ENCODE data around the gene NKTR. TPM values are rescaled to one million over a fixed set of nuclear protein-coding genes. Genes with fewer than 3 reads are reported as not detected.
"Not testable (repeated sequence)": the region's sequence is repeated elsewhere in the genome, so short reads cannot be mapped to it uniquely, and the experiment has no call there.

Gene NKTR
- total RNA-seq, 1 donor from 2014 or later = 92.1 TPM

DNA sequence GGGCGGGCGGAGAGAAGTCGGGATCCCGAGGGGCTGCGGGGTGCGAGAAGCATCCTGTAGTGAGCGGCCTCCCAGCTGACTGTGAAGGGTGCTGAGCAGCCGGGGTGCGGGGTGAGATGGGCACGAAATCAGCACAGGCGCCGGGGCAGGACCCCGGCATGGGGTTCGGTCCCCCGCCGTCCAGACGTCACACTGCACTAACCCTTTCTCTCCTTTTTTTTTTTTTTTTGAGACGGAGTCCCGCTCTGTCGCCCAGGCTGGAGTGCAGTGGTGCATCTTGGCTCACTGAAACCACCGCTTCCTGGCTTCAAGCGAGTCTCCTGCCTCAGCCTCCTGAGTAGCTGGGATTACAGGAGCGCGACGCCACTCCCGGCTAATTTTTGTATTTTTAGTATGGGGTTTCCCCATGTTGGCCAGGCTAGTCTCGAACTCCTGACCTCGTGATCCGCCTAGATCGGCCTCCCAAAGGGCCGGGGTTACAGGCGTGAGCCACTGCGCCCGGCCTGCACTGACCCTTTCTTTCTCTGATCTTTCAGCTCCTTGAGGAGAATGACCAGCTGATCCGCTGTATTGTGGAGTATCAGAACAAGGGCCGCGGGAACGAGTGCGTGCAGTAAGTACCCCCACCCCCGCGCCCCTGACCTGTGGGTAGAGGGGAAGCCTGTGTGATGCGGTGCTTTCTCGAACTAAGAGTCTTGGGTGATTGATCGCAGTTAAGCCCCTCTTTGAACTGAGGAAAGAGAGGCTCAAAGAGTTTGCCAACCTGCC, 9.3 kb upstream of the NKTR start:
- ATAC-seq = no peak
- intact Hi-C loops (cut with DNase I) = no loop called here
- peaks cover 5% of the 10 kb centered on the region for H3K4me1 ChIP-seq

GRCh38 chr3:42591811-42592210, 8.7 kb upstream of the NKTR start:
- TF ChIP-seq, protein P1, sequence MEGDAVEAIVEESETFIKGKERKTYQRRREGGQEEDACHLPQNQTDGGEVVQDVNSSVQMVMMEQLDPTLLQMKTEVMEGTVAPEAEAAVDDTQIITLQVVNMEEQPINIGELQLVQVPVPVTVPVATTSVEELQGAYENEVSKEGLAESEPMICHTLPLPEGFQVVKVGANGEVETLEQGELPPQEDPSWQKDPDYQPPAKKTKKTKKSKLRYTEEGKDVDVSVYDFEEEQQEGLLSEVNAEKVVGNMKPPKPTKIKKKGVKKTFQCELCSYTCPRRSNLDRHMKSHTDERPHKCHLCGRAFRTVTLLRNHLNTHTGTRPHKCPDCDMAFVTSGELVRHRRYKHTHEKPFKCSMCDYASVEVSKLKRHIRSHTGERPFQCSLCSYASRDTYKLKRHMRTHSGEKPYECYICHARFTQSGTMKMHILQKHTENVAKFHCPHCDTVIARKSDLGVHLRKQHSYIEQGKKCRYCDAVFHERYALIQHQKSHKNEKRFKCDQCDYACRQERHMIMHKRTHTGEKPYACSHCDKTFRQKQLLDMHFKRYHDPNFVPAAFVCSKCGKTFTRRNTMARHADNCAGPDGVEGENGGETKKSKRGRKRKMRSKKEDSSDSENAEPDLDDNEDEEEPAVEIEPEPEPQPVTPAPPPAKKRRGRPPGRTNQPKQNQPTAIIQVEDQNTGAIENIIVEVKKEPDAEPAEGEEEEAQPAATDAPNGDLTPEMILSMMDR (IDR thresholded peaks at IDR 0.05) = no peak
- DNase-seq (no peak), ATAC-seq (no peak)
- Histone ChIP-seq H3K36me3 (peaks cover 20% of the 10 kb centered on the region), H3K27ac (peak overlapping the region; percentile 85), H3K4me1 (peaks cover 5% of the 10 kb centered on the region), H3K9me3 (no peaks in the 10 kb centered on the region), H3K27me3 (no peaks in the 10 kb centered on the region), H3K4me3 (peak overlapping the region; percentile 73)
- intact Hi-C loops (cut with DNase I) = no loop called here

More for the DNA sequence above, 9.3 kb upstream of the NKTR start:
- Histone ChIP-seq H3K4me3 (peak overlapping the region; percentile 73), H3K9me3 (no peaks in the 10 kb centered on the region), H3K36me3 (peaks cover 20% of the 10 kb centered on the region), H3K27ac (peak overlapping the region; percentile 85), H3K27me3 (no peaks in the 10 kb centered on the region)
- no peak for DNase-seq
- TF ChIP-seq, protein P1 (IDR thresholded peaks at IDR 0.05) = no peak

- Histone ChIP-seq H3K36me3 (peaks cover 20% of the 10 kb centered on the region), H3K27ac (no peak overlapping the region), H3K9me3 (no peaks in the 10 kb centered on the region), H3K4me1 (peaks cover 5% of the 10 kb centered on the region), H3K4me3 (no peak overlapping the region), H3K27me3 (no peaks in the 10 kb centered on the region)
- ATAC-seq (no peak), DNase-seq (no peak)
- TF ChIP-seq, protein P1 (IDR thresholded peaks at IDR 0.05) = no peak
- intact Hi-C loops (cut with DNase I) = no loop called here
Observed at GRCh38 chr3:42593635-42594034, 6.9 kb upstream of the NKTR start.

- DNase-seq = no peak
- Histone ChIP-seq H3K36me3 (peaks cover 20% of the 10 kb centered on the region), H3K9me3 (no peaks in the 10 kb centered on the region), H3K27me3 (no peaks in the 10 kb centered on the region), H3K4me1 (peaks cover 5% of the 10 kb centered on the region), H3K27ac (no peak overlapping the region), H3K4me3 (no peak overlapping the region)
- TF ChIP-seq, protein P1 (IDR thresholded peaks at IDR 0.05) = no peak
- ATAC-seq = no peak
- intact Hi-C loops (cut with DNase I) = no loop called here
Observed at GRCh38 chr3:42595682-42596081, 4.8 kb upstream of the NKTR start.

DNA sequence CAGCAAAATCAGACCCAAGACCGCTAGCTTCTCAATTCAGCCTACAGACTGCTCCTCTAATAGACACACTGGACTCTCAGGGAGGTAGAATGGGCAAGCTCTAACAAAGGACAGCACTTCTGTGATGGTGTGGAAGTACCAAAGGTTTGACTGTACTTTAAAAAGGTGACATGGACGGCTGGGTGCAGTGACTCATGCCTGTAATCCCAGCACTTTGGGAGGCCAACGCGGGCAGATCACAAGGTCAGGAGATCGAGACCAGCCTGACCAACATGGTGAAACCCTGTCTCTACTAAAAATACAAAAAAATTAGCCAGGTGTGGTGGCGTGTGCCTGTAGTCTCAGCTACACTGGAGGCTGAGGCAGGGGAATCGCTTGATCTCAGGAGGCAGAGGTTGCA, 3.4 kb upstream of the NKTR start:
- DNase-seq; ATAC-seq; H3K4me1 ChIP-seq; H3K4me3 ChIP-seq; H3K9me3 ChIP-seq; H3K27me3 ChIP-seq; intact Hi-C loops (cut with DNase I); H3K27ac ChIP-seq: not testable (repeated sequence)
- H3K36me3 ChIP-seq = peaks cover 20% of the 10 kb centered on the region

DNA sequence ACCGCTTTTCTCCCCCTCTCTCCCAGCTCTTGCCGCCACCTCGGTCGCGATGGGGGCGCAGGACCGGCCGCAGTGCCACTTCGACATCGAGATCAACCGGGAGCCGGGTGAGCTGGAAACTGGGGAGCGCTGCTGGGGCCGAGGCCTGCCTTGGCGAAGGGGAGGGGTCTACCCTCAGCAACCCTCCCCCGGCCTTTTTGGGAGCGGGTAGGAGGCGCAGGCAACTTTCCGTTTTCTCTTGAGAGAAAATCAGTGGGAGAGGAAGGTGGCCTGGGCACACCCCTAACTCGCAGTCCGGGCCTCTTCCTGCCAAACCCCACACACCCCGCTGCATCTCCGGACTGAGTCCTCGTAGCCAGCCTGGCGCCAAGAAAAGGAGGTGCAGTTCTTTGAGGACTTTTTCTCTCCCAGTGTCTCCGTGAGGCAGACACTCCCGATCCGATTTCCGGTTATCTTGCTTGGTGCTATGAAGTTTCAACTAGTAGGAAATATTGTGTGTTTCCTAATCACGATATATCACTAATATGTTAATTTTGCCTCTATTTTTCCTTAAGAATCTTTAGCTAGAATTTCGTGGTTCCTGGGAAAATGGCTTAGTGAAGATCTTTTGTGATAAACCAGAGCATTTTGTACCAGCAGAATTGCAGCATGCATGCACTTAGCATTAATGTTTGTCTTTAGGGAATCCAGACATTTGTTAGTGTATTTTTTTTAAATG, 631 bp downstream of the NKTR start:
- no peaks in the 10 kb centered on the region for H3K9me3 ChIP-seq
- ATAC-seq (peak; percentile 61), DNase-seq (peak; percentile 83)
- H3K4me3 ChIP-seq = peak overlapping the region; percentile 90
- no peaks in the 10 kb centered on the region for H3K36me3 ChIP-seq
- TF ChIP-seq, protein P1 (IDR thresholded peaks at IDR 0.05) = no peak
- no peaks in the 10 kb centered on the region for H3K27me3 ChIP-seq
- peaks cover 36% of the 10 kb centered on the region for H3K4me1 ChIP-seq
- intact Hi-C loops (cut with DNase I) = no loop called here
- peak overlapping the region; percentile 94 for H3K27ac ChIP-seq
